ENCODE results near the gene LRRK1.
"Not testable (repeated sequence)": the region's sequence is repeated elsewhere in the genome, so short reads cannot be mapped to it uniquely, and the experiment has no call there.

Gene LRRK1

DNA sequence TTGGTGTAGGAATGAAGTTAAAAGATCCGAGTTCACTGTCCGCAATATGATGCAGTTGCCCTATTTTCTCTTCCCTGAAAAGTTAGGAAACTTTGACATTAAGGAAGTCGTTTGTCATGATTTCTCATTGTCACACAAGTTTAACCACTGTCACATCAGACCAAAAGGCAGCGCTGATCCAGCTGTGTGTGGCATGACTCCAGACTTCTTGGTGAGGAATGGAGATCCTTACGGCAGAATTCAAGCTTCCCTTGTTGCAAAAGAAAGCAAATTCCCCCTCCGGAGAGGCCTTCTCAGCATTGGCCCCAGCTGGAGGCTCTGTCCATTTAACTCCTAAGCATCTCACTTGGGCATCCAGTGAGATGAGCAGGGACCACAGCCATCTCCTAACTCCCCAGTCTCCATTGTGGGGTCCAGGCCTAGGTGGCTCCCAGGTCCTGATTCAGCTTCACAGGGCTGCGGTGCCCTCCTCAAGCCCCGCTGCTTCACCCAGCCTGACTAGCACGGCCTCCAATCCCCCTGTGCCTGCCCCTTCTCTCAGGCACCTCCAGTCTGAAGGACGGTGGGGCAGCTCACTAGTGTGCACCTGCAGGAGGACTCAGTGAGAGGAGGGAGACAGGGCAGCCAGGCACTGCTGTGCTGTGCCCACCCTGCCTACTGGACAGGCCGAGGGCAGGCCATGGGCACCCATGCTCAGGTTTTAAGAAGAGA, 173.2 kb downstream of the LRRK1 start:
- H3K27me3 ChIP-seq (replicated peaks; ENCODE audit: control insufficient read depth, insufficient read depth, low read length), result no peaks in the 10 kb centered on the region; the same call in 1 of the 2 replicates
- H3K36me3 ChIP-seq (ENCODE audit: control insufficient read depth, insufficient read depth, low read length), result no peaks in the 10 kb centered on the region
- TF ChIP-seq, protein P1, sequence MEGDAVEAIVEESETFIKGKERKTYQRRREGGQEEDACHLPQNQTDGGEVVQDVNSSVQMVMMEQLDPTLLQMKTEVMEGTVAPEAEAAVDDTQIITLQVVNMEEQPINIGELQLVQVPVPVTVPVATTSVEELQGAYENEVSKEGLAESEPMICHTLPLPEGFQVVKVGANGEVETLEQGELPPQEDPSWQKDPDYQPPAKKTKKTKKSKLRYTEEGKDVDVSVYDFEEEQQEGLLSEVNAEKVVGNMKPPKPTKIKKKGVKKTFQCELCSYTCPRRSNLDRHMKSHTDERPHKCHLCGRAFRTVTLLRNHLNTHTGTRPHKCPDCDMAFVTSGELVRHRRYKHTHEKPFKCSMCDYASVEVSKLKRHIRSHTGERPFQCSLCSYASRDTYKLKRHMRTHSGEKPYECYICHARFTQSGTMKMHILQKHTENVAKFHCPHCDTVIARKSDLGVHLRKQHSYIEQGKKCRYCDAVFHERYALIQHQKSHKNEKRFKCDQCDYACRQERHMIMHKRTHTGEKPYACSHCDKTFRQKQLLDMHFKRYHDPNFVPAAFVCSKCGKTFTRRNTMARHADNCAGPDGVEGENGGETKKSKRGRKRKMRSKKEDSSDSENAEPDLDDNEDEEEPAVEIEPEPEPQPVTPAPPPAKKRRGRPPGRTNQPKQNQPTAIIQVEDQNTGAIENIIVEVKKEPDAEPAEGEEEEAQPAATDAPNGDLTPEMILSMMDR (IDR thresholded peaks at IDR 0.05; ENCODE audit: insufficient read depth, low read length, poor library complexity, severe bottlenecking), result no peak
- DNase-seq (ENCODE audit: extremely low read depth, insufficient read length), result no peak
- no peak overlapping the region for H3K4me3 ChIP-seq (replicated peaks; ENCODE audit: low read depth, low read length)

DNA sequence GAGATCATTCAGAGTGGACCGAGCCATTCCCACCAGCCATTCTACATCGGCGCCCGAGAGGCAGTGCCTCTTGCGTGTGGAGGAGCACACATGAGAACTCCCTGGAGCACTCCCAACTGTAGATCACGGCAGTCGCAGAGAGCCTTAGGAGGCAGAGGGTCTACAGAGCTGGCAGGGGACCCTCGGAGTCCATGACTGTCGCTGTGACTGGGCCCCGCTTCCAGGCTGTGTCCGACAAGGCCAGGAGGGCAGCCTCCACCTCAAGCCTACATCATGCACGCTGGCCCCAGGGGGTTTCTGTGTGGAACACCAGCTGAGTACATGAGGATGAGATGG, 173.7 kb downstream of the LRRK1 start:
- no peaks in the 10 kb centered on the region for H3K36me3 ChIP-seq (ENCODE audit: control insufficient read depth, insufficient read depth, low read length)
- no peaks in the 10 kb centered on the region; the same call in 1 of the 2 replicates for H3K27me3 ChIP-seq (replicated peaks; ENCODE audit: control insufficient read depth, insufficient read depth, low read length)
- DNase-seq (ENCODE audit: extremely low read depth, insufficient read length), result no peak
- no peak overlapping the region for H3K4me3 ChIP-seq (replicated peaks; ENCODE audit: low read depth, low read length)
- TF ChIP-seq, protein P1 (IDR thresholded peaks at IDR 0.05; ENCODE audit: insufficient read depth, low read length, poor library complexity, severe bottlenecking), result no peak

DNA sequence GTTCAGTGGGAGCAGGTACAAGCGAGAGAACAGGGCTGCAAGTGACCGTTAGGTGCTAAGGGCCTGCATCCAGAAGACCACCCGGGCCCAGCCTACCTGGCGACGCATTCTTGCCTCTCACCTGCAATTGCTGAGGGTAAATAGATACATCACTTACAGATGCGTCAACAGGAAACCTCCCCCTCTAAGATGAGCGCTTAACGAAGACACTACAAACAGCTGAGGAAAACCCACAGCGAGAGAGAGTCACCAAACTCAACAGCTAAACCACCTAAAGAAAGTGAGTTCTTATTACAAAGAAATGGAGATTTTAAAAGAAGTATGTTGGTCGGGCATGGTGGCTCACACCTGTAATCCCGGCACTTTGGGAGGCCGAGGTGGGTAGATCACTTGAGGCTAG, 174.8 kb downstream of the LRRK1 start:
- TF ChIP-seq, protein P1 (IDR thresholded peaks at IDR 0.05; ENCODE audit: insufficient read depth, low read length, poor library complexity, severe bottlenecking), result no peak
- H3K4me3 ChIP-seq (replicated peaks; ENCODE audit: low read depth, low read length), result no peak overlapping the region
- H3K27me3 ChIP-seq (replicated peaks; ENCODE audit: control insufficient read depth, insufficient read depth, low read length), result no peaks in the 10 kb centered on the region; the same call in 1 of the 2 replicates
- H3K36me3 ChIP-seq (ENCODE audit: control insufficient read depth, insufficient read depth, low read length), result no peaks in the 10 kb centered on the region
- no peak for DNase-seq (ENCODE audit: extremely low read depth, insufficient read length)

DNA sequence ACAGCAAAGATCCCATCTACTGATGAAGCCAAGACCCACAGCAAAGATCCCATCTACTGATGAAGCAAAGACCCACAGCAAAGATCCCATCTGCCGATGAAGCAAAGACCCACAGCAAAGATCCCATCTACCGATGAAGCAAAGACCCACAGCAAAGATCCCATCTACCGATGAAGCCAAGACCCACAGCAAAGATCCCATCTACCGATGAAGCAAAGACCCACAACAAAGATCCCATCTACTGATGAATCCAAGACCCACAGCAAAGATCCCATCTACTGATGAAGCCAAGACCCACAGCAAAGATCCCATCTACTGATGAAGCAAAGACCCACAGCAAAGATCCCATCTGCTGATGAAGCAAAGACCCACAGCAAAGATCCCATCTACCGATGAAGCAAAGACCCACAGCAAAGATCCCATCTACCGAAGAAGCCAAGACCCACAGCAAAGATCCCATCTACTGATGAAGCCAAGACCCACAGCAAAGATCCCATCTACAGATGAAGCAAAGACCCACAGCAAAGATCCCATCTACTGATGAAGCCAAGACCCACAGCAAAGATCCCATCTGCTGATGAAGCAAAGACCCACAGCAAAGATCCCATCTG, 176.7 kb downstream of the LRRK1 start:
- not testable (repeated sequence) for DNase-seq (ENCODE audit: extremely low read depth, insufficient read length); H3K27me3 ChIP-seq (replicated peaks; ENCODE audit: control insufficient read depth, insufficient read depth, low read length); H3K4me3 ChIP-seq (replicated peaks; ENCODE audit: low read depth, low read length); H3K36me3 ChIP-seq (ENCODE audit: control insufficient read depth, insufficient read depth, low read length)

DNA sequence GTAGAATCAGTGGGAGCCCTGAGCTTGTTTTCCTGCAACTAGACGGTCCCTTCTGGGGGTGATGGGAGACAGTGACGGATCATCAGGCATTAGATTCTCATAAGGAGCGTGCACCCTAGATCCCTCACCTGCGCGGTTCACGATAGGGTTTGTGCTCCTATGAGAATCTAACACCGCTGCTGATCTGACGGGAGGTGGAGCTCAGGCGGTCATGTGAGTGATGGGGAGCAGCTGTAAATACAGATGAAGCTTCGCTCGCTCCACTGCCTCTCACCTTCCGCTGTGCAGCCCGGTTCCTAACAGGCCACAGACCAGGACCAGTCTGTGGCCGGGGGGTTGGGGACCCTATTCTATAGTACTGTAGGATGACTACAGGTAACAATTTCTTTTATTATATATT, 178.0 kb downstream of the LRRK1 start:
- TF ChIP-seq, protein P1 (IDR thresholded peaks at IDR 0.05; ENCODE audit: insufficient read depth, low read length, poor library complexity, severe bottlenecking), result no peak
- no peaks in the 10 kb centered on the region for H3K36me3 ChIP-seq (ENCODE audit: control insufficient read depth, insufficient read depth, low read length)
- no peak for DNase-seq (ENCODE audit: extremely low read depth, insufficient read length)
- H3K27me3 ChIP-seq (replicated peaks; ENCODE audit: control insufficient read depth, insufficient read depth, low read length), result no peaks in the 10 kb centered on the region; the same call in 1 of the 2 replicates
- no peak overlapping the region for H3K4me3 ChIP-seq (replicated peaks; ENCODE audit: low read depth, low read length)

DNA sequence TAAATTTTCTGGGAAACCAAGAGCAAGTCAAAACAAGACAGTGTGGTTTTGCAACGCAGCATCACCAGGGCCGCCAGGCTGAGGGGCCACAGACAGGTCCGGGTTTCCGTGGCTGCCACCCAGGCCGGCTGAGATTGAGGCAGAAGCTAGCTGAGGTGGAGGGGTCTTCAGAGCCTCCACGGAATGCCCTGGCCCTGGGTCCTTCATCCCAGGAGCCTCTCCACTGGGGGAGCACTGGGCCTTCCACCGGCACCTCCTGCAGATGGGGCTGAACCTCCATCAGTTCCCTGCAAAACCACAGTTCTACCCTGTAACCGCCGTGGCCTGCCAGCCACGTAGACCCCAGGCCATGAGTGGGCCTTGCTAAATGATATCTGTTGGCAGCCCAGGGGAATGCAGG, 180.0 kb downstream of the LRRK1 start:
- TF ChIP-seq, protein P1 (IDR thresholded peaks at IDR 0.05; ENCODE audit: insufficient read depth, low read length, poor library complexity, severe bottlenecking), result no peak
- Histone ChIP-seq H3K36me3 (ENCODE audit: control insufficient read depth, insufficient read depth, low read length) (no peaks in the 10 kb centered on the region), H3K27me3 (replicated peaks; ENCODE audit: control insufficient read depth, insufficient read depth, low read length) (no peaks in the 10 kb centered on the region; the same call in 1 of the 2 replicates), H3K4me3 (replicated peaks; ENCODE audit: low read depth, low read length) (no peak overlapping the region)
- DNase-seq (ENCODE audit: extremely low read depth, insufficient read length), result no peak

Data from GM06990 (cell line).